GM19240 (cell line): ENCODE data around the gene MCF2L.
"Not testable (repeated sequence)": the region's sequence is repeated elsewhere in the genome, so short reads cannot be mapped to it uniquely, and the experiment has no call there.

Source experiments
- DNase-seq: peaks from one replicate; pipeline ENCODE4 v3.0.0; 2011; ENCODE audit warnings: low spot score; ENCODE audit not compliant: insufficient read length

The MCF2L gene

DNA sequence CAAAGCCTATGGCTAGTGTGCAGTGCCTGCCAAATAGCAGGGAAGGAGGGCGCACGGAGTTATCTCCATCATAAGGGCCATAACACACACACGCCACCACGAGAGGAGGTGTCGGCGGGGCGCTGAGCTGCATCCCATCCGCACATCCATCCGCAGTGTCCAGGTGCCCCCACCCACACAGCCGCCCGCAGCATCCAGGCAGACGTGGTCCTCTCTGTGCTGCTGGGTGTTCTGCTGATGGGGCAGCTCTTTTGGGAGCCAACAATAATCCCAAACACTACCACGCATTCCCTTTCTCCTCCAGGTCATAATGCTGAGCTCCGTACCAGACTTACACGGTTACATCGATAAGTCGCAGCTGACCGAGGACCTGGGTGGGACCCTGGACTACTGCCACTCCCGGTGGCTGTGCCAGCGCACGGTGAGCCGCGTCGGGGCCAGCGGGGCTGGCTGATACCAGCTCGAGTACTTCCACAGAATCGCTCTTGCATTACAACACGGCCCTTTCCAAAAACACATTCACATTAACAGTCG is 95.1 kb downstream of the MCF2L start:
- DNase-seq, result no peak

DNA sequence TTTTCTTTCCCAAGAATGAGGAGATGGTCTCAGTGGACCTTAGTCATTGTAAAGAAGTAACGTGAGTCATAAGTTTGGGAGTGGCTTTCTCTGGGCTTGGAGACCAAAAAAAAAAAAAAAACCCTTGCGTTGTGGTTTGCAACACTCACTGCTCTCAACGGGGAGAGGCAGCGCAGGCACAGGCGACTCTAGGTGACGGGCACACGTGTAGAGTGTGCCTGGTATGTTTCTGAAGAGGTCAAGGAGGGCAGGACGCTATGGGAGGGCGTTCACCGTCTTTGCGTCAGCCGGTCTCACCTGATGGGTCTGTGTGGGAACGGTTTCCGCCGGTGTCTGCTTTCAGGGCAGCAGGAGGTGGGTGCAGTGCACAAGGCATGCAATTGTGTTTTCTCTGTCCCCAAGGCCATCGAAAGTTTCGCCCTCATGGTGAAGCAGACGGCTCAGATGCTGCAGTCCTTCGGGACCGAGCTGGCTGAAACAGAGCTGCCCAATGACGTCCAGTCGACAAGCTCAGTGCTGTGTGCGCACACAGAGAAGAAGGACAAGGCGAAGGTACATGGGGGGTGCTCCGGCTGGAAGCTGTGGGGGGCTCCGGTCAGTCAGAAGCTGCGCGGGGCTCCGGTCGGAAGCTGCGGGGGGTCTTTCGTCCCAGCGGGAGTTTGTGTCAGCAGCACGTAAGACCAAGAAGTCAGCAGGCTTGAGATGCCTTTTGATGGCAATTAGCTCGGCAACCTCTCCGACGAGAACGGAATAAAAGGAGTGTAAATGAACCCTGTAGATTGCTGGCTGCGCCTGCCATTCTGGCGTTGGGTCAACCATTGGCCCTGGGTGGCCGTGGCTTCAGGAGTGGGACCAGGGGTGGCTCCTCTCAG is 95.8 kb downstream of the MCF2L start:
- no peak for DNase-seq

DNA sequence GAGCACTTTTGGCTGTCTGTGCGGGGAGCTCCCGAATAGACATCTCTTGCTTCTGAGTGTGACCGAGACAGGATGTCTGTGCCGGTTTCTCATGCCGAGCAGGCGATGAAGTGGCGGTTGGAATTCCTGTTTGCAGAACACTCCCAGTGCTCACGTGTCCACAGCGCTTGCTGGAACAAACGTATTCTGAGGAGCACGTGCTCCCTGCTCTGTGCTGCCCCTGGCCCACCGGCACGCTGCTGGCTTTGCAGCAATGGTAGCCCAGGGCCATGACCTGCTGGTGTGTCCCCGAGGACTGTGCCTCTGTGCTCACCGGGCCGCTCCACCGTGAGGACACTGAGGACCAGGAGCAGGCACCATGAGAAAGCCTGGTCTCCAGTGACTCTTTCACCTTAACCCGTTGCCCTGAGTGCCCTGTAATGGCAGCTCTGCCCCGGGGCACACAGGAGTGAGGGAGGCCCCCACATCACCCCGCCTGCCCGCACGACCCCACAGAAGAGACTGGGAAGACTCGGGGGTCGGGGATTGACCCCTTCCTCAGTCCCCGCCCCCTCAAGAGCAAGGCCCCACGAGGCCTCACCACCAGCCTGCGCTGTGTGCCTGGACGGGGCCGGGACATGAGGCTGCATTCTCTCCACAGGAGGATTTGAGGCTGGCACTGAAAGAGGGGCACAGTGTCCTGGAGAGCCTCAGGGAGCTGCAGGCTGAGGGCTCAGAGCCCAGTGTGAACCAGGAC is 96.6 kb downstream of the MCF2L start:
- no peak for DNase-seq

DNA sequence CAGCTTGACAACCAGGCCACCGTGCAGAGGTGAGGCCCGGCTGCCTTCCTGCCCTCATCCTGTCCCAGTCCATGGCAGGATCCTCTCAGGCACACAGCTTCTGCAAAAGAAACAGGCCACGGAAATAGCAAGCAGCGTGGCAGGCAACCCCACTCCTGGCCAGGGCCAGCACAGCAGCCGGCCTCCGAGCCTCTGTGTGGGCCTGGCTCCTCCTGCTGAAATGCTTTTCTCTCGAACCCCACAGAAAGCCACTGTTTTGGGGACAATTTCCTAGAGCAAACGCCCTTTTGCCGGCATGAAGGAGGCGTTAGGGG is 97.1 kb downstream of the MCF2L start:
- no peak for DNase-seq

DNA sequence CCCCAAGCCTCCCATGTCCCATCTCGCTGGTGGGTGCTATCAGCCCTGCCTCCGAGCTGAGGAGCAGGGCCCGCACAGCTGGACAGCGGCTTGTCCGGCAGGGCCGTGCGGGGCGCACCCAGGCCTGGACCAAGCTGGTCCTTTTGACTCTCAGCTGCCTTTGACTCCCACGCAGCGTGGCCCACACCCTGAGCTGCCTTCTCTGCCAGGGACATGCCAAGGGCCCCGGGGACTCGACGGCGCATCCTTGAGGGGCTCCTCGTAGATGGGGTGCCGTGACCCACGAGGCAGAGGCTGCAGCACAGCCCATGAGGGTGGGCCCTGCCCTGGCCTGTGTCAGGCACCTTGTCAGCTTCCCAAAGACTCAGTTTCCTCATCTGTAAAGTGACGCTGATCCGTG is 97.7 kb downstream of the MCF2L start:
- DNase-seq, result no peak

DNA sequence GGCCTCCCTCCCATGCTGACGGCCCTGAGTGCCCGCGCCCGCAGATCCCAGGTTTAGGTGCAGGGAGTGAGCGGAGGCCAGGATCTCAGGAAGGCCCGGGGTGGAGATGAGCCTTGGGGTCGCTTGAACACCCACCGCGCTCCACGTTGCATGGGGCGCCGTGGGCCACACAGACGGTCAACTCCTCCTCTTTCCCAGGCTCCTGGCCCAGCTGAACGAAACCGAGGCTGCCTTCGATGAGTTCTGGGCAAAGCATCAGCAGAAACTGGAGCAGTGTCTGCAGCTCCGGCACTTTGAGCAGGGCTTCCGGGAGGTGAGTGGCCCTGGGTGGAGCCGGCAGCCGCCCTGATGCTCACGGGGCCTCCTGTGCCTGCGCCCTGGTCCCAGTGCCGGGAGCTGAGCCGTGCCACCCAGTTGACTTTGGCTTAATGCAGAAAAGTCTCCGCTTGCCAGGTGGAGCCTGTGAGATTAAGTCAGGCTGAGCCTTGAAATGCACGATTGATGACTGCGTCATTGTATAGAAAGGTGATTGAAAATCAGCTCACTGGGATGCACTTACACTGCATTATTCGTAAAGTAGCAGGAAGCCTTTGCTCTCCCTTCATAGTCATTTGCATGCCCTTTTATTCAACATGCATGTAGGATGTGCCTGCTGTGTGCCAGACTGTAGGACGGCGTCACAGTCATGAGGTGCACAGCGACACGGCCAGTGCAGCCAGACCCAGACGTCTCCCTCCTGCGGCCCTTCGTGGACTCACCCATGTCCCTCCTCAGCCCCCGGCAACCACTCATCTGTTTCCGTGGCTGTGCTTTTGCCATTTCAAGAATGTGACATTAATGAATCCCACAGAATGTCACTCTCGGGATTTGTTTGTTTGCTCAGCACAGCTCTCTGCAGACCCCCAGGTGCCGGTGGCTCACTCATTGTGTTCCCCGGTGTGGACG is 101.1 kb downstream of the MCF2L start:
- no peak for DNase-seq

DNA sequence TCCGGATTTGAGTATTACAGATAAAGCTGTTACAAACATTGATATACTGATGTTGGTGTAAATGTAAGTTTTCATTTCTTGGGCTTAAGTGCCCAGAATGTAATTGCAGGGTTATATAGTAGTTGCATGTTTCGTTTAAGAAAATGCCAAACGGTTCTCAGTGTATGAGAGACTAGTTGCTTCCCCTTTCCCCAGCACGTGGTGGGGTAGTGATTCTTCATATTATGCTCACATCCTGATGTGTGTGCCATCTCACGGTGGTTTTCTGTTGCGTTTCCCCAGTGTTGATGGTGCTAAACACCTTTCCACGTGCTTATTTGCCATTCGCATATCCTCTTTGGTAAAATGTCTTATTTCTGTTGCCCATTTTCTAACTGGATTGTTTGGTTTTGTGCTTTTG is 101.8 kb downstream of the MCF2L start:
- no peak for DNase-seq

DNA sequence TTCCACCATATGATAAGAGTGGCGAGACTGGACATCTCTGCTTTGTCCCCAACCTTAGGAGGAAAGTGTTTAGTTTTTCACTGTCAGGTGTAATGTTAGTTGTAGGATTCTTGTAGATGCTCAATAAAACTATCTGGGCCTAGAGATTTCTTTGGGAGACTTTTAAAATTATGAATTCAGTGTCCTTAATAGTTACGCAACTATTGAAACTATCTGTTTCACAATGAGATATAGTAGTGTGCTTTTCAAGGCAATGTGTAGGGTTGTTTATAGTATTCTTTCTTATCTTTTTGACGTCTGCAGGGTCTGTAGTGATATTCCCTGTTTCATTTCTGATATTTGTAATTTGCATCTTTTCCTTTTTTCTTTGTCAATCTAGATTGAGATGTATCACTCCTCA is 103.4 kb downstream of the MCF2L start:
- no peak for DNase-seq

DNA sequence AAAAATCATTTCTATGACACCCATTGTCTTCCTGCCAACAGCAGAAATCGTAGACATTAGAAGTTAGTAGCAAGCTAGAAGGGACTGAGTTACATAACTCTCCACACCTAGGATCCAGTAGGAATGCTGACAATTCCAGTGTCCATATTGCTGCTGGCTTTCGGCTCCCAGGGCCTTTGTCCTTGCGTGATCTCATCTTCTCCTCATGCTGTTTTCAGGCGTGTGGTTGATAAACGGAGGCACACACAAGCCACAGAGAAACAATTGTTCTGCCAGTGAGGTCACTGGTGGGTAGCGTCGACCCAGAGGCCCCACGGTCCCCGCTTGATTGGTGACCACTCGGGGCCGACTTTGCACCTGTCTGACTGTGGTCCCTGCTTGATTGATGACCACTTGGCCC is 104.9 kb downstream of the MCF2L start:
- DNase-seq, result no peak

DNA sequence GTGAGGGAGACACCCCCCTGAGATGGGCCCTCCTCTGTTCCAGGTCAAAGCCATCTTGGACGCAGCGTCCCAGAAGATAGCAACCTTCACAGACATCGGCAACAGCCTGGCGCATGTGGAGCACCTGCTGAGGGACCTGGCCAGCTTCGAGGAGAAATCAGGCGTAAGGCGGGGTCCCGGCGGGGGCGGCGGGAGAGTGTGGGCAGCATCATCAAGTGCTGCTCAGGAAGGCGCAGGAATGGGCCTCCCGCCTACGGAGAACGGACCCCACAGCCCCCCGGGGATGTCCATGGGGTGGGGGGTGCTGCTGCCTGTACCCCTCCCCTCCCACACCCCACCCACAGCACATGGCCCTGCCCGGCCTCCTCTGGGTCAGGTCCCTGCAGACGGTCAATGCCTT is 105.4 kb downstream of the MCF2L start:
- no peak for DNase-seq

DNA sequence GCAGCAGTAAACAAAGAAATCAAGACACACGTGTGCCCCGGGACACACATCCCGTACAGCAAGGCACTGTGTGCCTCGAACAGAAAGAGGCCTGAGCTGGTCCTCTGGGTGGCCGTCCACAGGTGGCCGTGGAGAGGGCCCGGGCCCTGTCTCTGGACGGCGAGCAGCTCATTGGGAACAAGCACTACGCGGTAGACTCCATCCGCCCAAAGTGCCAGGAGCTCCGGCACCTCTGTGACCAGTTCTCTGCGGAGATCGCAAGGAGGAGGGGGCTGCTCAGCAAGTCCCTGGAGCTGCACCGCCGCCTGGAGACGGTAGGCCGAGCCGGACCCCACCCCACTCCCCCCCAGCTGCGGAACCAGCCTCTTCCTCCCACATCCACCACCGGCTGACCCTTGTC is 105.9 kb downstream of the MCF2L start:
- DNase-seq, result no peak

DNA sequence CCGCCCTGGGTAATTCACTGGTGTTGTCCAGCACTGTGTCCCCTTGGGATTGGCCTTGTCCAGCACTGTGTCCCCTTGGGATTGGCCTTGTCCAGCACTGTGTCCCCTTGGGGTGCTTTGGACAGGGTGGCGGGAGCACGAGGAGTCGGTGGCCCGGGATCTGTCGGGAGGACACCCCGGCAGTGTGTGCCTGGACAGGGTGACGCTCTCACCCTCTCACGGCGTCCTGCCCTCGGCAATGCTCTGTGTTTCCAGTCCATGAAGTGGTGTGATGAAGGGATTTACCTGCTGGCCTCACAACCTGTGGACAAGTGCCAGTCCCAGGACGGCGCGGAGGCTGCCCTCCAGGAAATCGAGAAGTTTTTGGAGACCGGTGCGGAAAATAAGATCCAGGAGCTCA is 106.7 kb downstream of the MCF2L start:
- DNase-seq, result no peak

DNA sequence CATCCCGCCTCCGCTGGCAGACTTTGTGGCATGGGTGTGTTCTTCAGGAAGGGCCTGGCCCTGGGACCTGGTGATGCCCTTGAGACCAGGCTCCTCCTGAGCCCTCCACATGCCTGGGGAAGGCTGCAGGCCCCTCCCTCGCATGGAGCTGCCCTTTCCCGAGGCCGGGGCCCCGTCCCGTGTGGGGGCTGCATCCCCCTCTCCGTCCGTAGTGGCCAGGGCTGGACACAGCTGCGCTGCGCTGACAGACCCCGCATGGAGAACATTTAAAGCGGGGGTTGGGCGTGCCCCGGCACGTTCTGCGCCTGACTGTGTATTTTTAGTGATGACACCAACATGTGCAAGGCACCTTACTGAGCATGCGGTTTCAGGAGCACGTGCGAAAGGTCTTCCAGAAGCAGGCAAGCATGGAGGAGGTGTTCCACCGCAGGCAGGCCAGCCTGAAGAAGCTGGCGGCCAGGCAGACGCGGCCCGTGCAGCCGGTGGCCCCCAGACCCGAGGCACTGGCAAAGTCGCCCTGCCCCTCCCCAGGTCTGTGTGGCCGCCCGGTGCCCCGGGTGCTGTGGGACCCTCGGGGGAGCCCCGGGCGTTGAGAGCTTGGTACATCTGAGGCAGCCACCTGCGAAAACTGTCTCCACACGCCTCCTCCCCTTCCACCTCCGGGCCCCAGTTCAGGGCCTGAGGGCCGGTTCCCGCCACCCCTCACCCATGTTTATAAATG is 107.8 kb downstream of the MCF2L start:
- no peak for DNase-seq

DNA sequence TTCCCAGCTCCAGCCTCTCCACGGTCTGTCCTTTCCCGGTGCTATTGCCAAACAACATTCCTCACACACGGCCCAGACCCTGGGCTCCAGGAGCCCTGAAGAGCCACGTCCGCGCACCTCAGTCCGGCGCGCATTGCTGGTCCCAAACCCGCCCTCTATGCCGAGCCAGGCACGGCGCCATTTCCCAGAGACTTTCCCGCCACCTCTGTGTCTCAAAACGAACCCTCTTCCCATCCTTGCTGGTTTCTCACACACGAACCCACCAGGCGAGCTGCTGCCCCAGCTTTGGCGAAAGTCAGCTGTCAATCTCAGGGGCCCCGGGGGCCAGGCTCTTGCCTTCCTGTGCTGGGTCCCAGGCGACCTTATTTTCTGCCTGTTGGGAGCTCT is 108.5 kb downstream of the MCF2L start:
- DNase-seq, result no peak

DNA sequence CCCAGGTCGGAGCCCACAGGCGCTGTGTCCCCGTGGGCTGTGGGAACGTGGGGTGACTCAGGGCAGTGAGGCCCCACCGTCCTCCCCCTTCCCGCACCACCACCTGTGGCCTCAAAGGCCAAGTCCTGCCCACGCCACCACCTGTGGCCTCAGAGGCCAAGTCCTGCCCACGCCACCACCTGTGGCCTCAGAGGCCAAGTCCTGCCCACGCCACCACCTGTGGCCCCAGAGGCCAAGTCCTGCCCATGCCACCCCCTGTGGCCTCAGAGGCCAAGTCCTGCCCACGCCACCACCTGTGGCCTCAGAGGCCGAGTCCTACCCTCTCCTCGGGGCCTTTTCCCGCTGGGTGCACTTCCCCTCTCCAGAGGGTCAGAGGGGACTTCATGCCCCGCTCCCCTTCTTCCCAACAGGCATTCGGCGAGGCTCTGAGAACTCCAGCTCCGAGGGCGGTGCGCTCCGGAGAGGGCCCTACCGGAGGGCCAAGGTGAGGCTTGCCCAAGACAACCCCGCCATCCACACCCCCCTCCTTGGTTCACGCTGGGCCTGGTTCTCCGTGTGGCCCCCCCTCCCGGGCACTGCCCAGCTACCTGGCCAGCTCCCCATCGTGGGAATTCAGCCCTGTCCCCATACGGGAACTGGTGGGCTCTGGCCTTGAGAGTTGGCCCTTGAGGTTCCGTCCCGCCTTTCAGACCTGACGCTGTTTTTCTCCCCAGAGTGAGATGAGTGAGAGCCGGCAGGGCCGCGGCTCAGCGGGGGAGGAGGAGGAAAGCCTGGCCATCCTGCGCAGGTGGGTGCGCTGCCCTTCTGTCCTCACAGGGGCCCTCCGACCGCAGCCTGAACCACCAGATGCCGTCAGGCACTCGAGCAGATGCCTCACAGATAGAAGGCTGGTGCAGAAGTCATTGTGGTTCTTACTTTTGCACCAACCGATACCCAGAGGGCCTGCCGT is 109.2 kb downstream of the MCF2L start:
- DNase-seq, result no peak

DNA sequence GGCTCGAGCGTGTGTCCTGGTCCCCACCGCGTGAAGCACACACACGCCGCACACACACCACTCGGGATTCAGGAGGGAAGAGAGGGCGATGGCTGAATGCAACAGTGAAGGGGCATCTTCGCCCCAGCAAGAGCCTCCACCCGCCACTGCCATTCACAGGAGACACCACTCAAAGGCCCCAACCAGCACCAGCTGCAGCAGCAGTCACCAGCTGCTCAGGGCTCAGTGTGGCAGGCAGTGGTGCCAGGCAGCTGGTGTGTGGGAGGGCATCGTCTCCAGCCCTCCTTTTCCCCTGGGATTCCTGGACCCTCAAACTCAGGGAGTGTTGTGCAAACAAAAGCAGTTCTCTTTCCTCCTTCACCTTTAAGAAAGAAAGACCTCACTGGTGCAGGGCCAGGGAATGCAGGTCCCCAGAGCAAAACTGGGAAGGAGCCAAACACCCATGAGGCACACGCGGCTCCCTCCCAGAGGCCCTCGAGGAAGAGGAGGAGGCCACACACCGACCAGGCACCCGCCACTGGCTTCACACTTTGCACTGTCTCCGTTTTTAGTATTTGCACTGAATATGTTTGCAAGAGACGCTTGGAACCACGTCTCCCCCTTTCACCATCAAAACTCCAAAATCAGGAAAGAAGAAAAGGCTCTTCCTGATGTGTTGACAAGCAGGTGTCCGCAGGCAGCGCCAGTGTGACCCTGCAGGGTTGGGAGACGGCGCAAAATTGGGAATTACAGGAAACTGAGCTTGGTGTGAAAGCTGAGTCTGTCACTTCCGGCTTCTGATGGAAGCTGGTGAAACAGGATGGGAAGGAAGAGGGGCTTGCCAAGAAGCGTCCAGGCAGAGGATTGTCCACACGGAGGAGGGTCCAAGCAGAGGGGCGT is 110.1 kb downstream of the MCF2L start:
- DNase-seq, result no peak

DNA sequence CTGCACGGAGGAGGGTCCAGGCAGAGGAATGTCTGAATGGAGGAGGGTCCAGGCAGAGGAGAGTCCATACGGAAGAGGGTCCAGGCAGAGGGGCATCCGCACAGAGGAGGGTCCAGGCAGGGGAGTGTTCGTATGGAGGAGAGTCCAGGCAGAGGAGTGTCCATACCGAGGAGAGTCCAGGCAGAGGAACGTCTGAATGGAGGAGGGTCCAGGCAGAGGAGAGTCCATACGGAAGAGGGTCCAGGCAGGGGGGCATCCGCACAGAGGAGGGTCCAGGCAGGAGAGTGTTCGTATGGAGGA is 110.7 kb downstream of the MCF2L start:
- not testable (repeated sequence) for DNase-seq

DNA sequence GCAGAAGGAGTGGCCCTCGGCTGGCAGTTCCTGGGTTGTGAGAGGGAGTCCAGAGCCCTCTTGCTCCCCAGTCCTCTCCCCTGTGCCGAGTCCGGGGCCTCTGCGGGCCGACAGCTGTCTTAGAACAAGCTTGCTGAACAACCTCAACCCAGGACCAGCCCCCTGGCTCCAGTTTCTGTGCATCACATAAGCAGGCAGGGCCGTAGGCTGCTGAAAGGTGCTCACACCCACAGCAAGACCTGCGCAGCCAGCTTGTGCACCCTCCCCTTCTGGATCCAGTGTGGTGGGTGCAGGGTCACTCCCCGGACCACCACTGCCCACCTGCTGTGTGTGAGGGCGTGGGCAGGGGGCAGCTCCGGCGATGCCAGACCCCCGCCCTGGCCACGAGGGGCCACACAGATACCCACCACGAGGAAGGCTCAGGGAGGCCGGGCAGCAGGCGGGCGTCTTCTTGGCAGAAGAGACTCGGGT is 111.4 kb downstream of the MCF2L start:
- no peak for DNase-seq
